GM18511 (cell line): ENCODE results near the gene EREG.

Source experiments
- ATAC-seq: cut with Tn5 transposase; IDR thresholded peaks from one replicate; pipeline ENCODE4 v1.9.1; 2021; ENCODE audit warnings: mild to moderate bottlenecking, moderate library complexity; ENCODE audit not compliant: unreplicated experiment

The EREG gene, protein sequence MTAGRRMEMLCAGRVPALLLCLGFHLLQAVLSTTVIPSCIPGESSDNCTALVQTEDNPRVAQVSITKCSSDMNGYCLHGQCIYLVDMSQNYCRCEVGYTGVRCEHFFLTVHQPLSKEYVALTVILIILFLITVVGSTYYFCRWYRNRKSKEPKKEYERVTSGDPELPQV

DNA sequence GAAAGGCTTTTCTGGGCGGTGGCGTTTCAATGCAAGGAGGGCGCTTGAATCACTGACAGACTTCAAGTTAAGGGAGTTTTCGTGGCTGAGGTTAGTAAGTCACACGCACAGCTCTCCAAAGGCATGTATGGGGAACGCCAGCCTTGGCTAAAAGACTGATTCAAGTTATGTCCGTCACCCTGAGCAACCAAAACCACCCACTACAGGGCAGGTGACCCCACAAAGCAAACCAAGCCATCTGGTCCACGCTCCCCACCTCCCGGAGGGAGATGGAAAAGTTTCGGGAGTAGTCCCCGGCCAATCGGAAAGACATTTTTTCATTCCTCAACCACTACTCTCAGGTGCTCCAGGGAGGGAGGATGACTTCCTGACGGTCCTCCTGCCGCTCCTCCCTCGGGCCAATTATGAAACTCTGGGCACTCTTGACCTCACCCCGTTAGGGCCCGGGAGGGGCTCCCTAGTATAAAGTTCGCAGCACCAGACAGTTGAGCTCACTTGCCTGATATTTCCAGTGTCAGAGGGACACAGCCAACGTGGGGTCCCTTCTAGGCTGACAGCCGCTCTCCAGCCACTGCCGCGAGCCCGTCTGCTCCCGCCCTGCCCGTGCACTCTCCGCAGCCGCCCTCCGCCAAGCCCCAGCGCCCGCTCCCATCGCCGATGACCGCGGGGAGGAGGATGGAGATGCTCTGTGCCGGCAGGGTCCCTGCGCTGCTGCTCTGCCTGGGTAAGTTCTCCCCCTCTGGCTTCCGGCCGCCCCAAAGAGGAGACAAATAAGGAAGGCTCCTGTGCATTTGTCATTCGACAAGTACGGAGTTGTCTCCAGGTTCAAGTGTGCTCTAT, at the start of gene EREG:
EREG (plus strand) TSS at position 494 of the 840 bp plus-strand sequence; CDS start at position 658, 164 bp downstream.
- peak; percentile 42 for ATAC-seq

DNA sequence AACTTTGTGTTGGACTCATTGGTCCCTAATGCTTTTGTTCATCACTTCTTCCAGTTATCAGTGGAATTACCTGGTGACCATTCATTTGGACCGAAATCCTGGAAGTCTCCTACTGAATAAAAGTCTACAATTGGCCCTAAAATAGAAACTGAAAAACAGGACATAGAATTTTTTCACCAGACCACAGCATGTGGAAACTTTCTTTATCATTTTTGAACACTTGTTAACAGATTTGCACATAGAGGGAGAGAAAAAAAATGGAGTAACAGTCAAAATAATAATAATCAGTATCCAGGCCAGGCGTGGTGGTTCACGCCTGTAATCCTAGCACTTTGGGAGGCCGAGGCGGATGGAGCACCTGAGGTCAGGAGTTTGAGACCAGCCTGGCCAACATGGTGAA, 49.6 kb upstream of the EREG start:
- ATAC-seq, result no peak

DNA sequence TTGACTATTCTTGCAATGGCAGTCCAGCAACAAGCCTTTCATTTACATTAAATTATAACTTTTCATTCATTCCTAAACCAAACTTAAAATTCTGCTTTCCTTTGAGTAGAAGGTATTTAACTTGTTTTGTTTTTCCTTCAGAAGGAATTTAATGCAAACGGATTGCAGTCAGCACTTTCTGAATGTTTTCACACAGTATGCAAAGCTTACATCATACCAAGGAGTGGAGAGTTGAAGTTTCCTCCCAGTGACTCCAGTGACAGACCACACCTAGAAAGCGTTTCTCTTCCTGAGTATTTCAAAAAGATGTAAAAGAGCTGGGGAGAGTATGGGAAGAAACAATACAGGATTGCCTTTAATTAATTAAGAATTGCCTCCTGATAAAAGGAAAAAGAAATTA, 48.5 kb upstream of the EREG start:
- no peak for ATAC-seq

DNA sequence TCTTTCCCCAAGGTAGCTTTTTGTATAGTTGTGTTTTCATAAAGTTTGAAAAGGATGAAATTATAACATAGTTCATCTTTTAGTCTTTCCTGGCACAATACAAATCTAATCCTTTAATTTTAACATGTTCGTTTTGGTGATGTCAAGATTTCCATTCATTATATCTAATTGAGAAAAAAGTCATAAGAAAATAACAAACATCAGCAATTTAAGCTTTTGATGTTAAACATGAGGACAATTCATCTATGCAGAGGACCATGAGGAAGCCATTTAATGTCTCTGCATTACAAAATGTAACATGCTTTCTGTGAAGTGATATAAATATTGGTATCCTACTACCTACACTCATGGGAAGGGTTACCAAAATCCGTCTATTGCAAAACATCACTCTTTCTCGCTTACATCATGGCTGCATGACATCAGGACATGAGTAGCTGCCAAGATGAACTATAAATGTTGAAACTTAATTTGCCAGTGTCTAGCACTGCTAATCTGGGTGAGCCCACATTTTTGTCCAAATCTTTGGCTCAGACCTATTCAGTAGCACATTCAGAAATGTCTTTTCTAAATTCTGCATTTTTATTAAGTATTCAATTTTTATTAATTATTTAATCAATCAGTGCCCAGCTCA, 47.2 kb upstream of the EREG start:
- ATAC-seq, result no peak

DNA sequence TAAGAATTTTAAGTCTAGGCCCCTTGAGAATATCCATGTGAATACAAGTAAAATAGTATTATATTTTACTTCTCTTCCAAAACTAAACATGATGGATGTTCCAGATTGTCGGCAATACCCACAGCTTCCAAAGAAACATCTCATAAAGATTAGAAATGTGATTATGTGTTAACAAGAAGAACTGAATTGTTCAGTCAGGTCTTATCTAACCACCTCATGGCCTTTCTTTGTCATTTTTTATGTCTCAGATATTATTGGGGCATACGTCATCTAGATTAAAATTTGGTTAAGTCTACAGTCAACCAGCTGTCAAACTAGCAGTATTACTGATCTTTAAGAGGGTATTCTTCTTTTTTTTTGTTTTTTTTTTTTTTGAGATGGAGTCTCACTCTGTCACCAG, 46.7 kb upstream of the EREG start:
- no peak for ATAC-seq

DNA sequence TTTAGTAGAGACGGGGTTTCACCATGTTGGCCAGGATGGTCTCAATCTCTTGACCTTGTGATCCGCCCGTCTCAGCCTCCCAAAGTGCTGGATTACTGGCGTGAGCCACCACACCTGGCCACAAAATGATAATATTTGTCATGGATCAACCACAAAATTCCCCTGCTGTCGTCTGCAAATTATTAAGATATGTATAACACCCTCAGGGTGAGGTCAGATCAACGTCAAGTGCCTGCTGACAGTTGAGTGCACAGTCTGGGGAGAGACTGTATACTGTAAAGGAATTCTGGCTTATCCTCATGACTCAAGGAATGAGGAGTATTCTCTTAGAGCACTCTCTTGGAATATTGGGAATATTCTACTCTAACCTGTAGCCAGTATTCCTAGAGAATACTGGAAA, 45.5 kb upstream of the EREG start:
- no peak for ATAC-seq

DNA sequence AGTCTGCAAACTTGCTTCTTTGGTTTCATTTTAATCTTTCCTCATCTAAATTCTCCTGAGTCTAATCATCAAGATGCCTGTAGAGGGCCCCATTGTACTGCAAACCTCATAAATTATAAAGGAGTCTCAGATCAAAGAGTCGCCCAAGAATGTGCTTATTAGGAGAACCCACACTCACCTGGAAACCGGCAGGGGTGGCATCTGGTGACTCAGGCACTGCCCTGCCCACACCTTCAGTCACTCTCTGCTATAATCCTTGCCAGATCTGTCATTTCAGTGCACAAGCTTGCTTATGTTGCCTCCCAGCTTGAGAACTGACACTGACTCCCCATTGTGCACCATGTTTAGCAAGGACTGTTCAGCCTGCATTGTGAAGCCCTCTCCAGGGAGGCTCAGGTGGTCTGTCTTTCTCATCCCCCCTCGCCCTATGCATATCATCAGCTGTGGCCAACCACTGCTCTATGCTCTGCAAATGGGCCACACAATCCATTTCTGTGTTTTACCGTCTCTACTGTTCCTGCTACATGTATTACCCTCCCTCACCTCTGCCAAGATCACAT, 44.3 kb upstream of the EREG start:
- peak; percentile 92 for ATAC-seq

DNA sequence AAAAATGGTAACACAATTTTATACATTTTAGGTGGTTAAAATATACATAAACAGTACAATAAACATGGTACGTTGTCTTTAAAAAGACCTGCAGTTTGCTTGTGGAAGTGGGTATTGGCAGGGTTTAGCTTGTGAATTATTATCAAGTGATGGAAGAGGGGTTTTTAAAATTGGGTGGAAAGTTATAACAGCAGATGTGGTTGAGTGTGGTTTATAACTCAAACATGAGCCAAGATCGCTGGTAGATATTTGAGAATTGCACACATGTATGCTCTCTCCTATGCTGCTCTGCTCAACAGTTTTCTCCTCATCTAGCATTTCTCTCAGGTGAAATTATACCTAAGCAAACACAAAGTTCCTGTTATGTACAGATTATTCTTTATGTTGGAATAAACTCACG, 42.6 kb upstream of the EREG start:
- ATAC-seq, result no peak

DNA sequence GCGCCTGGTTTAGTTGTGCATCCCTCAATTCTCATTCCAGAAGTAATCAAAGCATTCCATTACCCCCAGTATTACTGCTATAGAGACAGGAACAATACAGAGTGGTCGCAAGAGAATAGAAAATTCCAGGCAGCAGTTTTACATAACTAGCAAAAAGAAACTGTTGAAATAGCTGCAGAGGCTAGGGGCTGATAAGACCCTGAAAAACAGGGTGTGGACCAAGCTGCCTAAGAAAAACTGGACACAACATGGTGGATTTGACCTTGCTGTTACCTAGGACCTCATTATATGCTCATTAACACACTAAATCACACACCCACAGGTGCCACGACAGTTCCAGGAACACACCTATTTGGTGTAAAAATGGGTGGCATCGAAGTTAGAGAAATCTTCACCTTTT, 41.3 kb upstream of the EREG start:
- no peak for ATAC-seq

DNA sequence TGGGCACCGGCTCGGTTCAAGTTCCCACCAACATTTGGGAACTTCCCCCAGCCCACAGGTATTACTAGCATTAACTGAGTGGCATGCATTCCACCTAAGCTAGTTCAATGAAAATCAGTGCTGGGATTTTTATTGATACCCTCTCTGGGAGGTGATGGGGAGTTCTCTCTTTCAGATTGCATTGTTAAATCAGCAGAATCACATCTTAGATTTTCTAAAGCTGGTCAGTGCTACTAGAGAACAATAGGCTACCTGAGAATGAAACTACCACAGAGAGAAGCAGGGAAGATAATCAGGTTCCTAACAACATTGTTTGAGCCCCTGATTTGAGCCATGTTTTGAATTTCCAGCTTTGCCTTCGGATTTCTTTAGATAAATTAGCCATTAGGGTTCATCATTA, 40.7 kb upstream of the EREG start:
- ATAC-seq, result no peak

DNA sequence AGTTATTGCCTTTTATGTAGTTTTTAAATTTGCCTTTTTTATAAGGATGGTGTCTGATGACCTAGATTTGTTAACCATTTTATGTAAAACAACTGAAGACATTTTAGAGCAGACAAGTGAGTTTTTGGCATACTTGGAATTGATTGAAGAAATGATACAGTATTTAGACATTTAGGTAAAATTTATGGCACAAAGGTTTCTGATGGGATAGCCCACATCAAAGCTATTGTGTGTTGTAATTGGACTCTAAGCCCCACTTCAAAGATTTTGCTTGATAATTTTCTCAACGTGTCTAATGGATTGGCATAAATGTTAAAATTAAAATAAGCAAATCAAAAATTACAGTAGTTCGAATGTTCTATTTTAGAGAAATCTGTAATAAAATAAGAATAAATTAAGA, 39.1 kb upstream of the EREG start:
- ATAC-seq, result no peak

DNA sequence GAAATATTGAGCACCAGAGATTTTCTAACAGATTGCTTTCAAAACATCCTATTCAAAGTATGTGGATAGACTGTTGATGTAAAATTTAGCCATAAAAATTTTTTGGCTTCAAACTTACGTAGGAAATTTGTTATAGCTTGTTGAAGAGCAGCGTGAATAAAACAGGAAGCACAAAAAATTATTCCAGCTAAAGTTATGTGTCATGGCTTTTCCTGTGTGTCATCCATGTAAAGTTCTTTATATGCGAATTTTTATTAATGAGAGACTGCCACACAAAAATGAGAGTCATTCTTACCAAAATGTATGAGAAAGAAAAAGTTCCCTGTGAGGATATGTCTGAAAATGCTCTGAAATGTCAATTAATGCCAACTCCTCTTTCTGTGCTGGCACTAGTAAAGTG, 37.2 kb upstream of the EREG start:
- ATAC-seq, result no peak

DNA sequence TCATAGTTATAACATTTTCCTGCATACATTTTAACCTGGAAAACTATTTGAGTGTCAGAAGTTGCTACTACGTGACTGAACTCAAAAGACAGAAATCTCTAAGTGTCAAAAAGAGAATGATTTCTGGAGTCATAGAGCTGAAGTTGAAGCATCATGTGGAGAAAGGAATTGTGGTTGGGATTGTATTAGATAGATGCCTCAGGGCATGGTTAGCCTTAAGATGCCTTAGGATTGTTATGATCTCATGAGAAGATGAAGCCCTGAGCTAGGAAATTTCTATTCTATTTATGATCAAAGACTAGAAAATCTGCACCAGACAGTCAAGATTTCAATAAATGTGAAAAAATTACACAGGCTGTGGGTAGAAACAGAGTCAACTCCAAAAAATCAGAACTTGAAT, 36.4 kb upstream of the EREG start:
- ATAC-seq, result no peak

DNA sequence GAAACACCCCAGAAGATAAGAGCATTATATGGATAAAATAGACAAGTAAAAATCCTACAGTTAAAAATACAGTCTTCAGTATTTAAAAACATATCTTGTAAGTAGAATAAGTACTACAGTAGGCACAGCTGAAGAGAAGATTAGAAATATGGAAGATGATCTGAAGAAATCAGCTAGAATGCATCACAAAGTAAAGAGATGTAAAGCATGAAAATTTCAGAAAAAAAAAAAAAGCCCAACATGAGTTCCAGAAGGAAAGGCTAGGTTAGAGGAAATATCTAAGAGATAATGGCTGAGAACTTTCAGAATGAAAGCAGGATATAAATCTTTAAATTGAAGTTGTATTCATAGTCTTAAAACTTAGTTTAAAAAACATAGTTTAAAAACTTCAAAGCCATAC, 35.6 kb upstream of the EREG start:
- ATAC-seq, result no peak

DNA sequence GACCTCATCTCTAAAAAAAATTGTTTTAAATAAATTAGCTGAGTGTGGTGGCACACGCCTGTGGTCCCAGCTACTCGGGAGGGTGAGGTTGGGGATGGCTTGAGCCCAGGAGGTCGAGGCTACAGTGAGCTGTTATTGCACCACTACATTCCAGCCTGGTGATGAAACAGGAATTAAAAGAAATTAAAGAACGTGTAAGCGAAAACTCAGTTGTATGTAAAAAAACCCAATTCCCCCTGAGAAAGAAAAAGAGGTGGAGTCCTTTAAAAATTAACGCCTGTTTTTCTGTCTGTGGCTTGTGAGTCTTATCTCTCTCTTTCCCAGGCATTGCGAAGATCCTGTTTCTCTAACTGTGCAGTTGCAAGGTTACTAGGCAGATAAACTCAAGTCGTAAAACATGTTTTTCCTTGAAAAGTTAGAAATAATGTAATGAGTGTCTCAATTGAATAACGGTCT, 34.6 kb upstream of the EREG start:
- no peak for ATAC-seq

DNA sequence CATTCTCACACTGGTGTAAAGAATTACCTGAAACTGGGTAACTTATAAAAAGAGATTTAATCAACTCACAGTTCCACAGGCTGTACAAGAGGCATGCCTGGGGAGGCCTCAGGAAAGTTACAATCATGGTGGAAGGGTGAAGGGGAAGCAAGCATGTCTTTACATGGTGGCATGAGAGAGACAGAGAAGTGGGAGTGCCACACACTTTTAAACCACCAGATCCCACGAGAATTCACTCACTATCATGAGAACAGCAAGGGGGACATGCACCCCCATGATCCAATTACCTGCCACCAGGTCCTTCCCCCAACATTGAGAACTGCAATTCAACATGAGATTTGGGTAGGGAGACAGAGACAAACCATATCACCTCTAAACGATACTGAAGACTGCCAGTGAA, 33.7 kb upstream of the EREG start:
- ATAC-seq, result no peak

DNA sequence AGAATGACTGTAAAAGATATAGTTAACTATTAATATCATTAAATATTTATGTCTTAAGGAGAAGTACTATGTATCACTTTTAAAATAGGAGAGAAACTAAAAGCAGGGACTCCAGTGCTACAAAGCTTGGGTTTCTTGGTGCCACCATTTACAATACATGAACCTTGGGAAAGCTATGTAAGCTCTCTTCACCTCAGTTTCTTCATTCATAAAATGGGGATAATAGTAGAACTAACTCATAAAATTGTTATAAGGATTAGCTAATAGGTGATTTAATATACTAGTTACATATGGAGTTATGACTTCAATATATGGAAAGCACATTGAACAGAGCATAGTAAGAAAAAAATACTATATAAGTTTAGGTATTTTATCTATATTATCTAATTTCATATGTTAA, 33.0 kb upstream of the EREG start:
- ATAC-seq, result no peak

DNA sequence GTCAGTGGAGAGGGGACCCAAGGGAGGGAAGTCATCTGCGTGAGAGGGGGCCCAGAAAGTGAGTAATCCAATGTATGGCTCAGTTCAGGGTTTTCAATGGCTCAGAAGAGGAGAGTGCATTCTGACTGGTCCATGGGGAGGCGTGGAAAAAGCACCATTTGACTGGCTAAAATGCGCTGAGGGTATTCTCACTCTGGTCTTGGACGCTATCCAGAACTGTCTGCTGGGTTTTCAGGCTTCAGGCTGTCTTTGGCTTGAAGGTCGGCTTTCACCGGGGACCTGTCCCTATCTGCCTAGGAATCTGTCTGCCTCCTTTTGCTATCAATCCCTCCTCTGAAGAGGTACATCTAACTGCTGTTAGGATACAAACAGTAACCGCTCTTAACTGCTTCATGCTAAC, 30.3 kb upstream of the EREG start:
- ATAC-seq, result no peak

DNA sequence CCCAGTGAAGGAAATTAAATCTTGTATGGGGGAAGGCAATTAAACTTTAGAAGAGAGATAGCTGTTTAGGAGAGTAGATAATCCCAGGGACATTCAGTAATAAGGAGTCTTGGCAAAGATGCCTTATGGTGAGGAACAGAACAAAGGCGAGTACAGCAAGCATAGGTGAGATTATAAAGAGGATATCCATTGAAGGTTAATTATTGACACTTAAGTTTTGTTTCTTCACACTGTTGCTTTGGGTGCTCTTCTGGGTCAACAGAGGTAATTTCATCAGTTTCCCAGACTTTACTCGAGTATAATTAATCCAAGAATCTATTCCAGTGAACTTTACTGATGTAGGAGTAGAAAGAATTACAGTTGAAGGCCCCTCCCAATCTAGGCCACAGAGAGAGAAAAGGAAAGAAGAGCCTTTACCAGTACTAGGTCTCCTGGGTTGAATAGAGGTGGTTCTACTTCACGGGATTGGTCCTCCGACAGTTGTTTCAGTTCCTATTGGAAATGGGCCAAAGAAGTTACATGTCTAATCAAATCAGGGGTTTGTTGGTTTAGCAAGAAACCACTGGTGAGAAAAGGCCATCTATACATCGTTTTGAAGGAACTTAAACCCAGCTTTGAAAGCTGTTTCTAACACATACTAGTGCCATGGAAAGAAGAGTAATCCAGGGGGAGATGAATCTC, 29.5 kb upstream of the EREG start:
- peak; percentile 90 for ATAC-seq

DNA sequence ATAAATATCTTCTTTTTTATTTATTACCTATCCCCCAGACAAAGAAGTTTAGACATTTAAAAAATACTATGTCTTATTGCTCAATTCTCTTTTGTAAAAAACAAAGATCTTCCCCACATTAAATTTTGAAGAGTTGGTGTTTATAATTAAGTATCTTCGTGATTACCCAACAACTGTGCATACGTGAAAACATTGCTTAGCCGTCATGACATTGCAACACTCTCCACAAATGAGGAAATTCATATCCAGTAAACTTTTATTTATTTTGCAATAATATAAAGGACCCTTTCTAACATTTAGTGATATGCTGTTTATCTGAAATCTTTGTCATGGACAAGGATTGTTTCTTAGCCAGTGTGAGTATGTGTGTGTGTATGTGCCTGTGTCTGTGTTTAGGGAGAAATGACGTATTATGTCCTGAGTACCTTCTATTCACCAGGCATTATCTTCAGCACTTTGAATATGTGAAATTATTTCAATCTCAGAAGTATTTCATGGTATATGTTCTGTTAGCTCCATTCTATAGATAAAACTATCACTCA, 26.1 kb upstream of the EREG start:
- no peak for ATAC-seq

DNA sequence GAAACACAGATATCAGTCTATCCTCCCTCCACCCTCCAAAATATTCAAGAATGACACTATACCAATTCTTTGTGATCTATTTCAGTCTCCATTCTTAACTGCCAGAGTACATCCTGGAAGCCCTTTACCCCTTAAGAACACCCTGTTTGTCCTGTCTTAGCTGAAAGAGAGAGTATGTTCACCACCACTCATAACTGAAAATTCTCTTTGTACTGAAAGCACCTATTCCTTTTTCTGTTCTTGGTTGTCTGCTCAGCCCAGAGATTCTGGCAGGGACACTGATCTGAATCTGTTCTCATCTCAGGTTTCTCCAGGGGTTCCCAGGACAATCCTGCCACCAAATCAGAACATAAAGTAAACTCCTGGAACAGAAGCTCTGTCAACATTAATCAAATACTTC, 25.4 kb upstream of the EREG start:
- ATAC-seq, result no peak
